HG03064 (cell line): Measurements from ENCODE around the gene PDCD6IP.

Source experiments
- ATAC-seq: cut with Tn5 transposase; IDR thresholded peaks from one replicate; pipeline ENCODE4 v1.9.1; 2021; ENCODE audit warnings: low read depth; ENCODE audit not compliant: unreplicated experiment

PDCD6IP gene

GRCh38 chr3:33886015-33886414 lies 87.6 kb downstream of the PDCD6IP start:
- ATAC-seq, result no peak

- no peak for ATAC-seq
These were observed 89.0 kb downstream of the PDCD6IP start for GRCh38 chr3:33887478-33887877.

DNA sequence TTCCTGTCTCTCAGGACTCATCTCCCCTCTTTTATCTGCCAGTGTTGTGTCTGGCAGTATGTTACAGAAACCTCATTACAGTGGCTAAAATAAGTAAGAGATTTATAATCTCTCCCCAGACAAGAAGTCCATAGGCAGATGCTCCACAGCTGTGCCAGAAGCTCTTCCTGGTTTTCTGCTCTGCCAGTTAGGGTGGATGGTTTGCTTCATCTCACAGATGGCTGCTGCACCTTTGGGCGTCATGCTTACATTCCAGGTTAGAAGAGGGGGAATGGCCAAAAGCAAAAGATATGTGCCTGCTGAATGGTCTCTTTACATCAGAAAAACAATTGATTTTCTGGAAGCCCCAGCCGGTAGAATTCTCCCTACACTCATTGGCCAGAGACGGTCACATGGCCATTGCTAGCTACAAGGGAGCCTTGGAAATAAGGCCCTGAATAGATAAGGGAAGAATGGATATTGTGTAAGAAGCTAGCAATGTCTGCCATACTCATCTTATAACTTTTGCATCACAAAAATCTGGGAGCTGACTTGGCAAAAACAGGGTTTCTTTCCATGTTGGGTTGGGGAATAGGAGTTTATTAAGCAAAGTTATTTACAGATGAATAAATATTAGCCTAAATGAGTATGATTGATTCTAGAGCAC lies 91.1 kb downstream of the PDCD6IP start:
- ATAC-seq, result no peak

GRCh38 chr3:33892655-33893054 lies 94.2 kb downstream of the PDCD6IP start:
- no peak for ATAC-seq

DNA sequence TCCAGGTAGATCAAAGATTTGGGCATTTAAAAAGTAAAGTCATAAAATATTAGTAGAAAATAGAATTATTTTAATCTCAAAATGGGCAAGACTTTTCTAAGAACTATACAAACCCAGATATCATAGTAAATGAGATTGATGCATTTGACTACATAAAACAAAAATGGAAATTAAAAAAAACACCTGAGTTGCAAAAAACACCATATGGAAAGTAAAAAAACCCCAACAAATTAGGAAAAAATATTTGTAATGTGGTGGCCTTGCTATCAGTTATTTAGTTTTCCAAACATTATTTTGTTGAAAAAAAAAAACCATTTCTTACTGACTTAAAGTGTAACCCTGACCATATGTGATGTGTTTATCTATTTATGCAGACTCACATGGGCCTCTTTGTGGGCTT lies 97.2 kb downstream of the PDCD6IP start:
- no peak for ATAC-seq

- ATAC-seq, result no peak
These were observed 98.9 kb downstream of the PDCD6IP start for GRCh38 chr3:33897306-33897705.

- no peak for ATAC-seq
These were observed 100.5 kb downstream of the PDCD6IP start for GRCh38 chr3:33898901-33899300.

- ATAC-seq, result no peak
These were observed 102.0 kb downstream of the PDCD6IP start for GRCh38 chr3:33900440-33900808.

DNA sequence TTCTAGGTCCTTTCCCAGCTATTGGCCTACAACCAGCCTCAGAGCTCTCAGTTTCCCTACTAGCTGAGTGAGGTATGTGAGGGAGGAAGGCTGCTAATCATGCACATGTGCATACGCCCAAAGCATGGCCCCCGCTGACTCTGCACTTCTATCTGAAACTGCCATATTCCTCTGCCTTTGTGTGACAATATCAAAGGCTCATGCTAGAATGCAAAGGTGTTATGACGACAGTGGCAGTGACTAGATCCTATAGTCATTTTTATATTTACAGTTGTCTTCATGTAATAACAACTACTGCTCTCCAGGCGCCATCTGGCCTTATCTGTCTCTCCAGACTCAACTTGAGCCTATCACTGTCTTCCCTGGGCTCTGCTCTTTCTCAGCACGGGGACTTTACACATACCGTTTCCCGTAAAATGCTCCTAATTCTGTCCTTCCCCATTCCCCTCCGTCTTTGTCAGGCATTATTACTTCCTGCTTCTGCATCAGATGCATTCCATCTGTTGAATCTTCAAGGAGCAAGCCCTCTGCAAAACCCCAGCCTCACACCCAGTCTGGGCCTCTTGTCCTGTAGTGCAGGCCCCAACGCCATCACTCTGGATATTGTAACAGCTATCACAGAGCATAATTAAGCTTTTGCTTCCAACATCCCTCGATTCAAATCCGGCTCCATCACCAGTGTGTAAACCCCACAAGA lies 102.5 kb downstream of the PDCD6IP start:
- no peak for ATAC-seq

DNA sequence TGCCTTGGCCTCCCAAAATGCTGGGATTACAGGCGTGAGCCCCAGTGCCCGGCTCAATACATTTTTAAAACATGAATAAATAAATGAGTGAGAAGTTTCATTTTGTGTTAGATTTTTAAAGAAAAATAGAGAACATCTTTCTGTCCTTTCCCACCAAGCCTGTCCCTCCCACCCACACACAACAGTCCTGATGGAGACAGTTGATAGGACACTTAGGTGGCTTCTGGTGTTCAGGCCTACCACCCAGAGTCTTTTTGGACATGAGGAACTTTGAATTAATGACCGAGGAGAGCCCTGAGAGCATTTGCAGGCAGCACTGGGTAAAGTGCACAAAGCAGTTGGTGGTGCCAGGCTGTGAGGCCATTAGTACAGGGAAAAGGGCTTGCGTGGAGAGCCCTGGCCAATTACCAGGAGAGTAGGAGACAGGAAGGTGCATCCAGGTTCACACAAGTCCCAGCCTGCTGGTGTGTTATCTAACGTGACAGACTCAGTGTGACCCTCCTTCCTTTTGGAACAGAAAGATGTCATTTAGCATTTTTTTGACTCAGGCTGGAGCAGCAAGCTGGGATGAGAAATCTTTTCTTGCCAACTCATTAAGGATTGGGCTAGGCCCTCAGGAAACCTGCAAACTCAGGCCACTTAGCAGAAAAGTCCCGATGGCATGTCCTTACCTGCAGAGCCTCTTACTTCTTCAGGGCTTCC lies 103.6 kb downstream of the PDCD6IP start:
- no peak for ATAC-seq

DNA sequence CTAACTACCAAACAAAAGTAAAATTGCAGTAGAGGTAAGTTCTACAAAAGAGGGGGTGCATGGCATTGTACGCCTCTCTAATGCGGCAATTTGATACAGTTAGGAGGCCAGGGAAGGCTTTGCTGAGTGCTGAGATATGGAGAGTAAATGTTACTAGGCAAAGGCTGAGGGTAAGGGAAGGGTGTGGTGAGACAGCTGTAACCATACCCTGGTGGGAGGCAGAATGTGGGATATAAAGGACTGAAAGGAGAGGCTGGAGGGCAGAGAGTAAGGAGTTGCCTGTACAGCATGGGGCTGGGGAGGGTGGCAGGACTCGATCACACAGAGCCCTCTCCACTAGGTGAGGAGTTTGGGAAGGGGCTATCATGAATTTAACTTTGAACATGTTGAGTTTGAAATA lies 106.3 kb downstream of the PDCD6IP start:
- ATAC-seq, result no peak

- ATAC-seq, result no peak
These were observed 109.9 kb downstream of the PDCD6IP start for GRCh38 chr3:33908250-33908851.

DNA sequence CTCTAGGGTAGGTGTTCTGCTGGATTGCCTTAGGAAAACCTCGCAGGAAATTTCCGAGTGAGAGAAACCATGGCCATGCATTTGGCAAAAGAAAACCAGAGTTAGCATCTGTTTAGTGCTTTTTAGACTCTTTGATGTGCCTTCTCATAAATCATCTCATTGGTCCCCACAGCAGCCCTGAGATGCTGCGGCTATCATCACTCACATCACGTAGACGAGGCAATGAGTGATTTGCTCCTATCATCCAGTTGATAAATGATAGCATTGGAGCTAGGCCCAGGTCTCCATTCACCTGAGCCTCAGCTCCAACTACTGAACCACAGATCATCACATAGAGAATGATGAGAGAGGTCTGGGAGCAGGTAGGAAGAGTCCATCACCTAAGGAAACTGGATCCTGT lies 111.1 kb downstream of the PDCD6IP start:
- ATAC-seq, result no peak

DNA sequence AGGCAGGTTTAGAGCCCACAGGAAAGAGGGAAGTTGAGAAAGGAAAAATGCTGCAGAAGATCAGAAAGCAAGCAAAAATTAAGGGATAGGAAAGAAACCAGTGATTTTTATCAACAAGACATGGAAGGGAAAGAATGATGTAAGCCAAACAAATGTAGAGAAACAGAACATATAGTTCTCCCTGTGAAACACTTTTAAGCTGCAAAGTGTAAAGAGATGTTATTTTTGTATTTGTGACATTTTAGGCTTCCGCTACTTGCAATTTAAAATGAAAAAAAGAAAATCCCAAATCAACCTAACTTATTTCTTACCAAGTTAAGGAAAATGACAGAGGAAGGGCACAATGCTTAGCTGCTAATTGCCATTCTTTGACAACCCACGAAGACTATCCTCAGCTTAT lies 111.6 kb downstream of the PDCD6IP start:
- no peak for ATAC-seq

DNA sequence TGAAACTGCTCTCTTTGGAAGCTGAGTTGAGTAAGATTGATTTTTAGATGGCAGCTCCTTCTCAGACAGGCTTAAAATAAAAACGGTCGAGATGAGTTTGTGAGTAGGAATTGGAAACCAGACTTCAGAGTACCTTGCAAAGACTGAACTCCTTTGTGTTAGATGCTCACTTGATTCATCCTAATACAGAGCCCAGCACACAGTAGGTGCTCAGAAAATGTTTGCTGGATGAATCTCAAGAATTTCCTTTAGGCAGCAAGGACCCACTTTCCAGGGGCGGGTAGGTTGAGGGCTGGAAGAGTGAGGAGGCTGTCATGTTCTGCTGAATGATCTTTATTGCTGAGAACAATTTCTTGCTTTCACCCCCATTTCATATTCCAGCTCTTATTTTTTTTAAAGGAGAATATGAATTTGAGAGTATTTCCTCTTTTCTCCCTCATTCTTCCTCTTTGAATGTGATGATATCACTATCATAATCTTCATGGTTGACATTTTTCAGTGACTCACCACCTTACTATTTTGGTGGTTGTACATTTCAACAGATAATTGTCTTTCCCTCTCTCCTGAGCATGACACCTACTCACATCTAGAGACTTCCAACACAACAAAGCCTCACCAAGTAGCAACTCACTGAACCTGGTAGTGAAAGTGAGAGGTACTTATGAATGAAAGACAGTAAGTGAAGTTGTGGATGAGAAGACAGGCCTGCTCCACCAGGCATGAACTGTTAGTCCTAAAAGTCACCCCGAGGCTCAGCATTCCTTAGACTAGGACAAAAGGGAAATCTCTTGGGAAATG lies 113.3 kb downstream of the PDCD6IP start:
- no peak for ATAC-seq

DNA sequence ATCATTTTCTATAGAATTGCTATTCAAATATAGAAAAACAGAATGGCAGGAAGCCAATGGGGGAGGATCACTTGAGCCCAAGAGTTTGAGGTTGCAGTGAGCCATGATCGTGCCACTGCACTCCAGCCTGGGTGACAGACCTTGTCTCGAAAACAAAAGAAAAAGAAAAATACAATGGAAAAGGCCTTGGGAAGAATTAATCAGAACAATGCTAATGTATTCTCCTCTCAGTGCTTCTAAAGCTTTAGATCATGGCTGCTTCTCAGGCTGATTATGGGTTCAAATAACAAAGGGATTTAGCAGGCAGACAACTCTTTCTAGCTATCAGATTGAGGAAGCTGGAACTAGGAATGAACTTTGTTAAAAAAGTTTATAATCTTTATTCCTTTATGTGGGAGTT lies 115.8 kb downstream of the PDCD6IP start:
- no peak for ATAC-seq

DNA sequence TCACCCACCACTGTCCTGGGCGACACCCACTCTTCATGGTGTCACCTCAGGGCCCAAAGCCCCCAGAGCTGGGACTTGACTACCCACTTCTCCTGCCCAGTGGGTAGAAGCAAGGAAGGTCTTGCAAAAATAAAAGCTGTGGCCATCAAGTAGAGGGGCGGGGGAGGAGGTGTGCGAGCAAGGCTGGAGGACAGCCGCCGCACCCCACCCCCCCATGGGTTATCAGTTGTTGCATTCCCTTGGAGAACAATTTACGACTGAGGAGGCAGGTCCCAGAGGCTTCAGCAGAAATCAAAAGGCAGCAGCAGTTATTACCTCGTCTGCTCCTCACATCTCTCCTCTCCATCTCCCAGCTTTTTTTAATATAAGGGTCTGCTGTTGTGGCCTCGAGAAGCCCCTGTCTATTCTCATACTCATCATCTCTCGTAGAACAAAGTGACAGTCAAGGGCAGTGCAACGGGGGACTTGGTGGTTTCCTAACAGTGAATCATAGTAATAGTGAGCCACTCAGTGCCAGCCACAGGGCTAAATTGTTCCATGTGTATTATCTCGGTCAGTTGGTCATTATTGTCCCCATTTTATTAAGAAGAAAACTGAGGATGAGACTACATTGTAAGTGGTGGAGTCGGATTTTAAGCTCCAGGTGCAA lies 116.4 kb downstream of the PDCD6IP start:
- ATAC-seq, result no peak

GRCh38 chr3:33915796-33916546 lies 117.5 kb downstream of the PDCD6IP start:
- peak; percentile 90 for ATAC-seq

DNA sequence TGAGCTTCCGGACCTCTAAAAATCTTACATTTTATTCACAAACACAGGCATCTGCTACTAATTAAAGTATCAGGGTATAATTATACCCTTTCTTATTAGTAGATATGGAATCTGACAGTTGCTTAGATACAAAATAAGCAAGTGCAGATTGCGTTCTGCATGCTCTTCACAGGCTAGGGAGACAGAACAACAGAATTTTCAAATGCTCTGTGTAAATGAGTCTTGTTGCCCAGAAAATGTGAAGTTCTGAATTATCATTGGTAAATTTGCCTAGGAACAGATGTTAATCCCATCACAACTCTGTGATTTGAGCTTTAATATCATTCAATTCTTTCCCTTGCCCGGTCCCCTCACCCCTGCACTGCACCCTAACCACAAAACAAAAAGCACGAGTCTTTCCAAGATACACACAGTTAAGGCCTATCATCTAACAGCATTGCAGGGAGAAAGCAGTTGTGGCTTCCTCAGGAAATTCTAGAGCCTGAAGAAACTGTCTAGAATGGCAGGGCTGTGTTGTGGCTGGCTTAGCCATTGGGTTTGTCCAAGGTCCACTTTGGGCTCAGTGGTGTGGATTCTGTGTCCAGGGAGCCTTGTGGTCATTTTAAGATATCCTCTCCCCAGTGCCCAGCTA lies 119.8 kb downstream of the PDCD6IP start:
- no peak for ATAC-seq
